OCI-LY3 (cell line): ENCODE measurements around the gene GRK1.

Source experiments
- CTCF ChIP-seq: fragments of 200-600, 300-600 bp; sonication (generic); IDR thresholded peaks from 2 replicates; pipeline ENCODE4 v1.5.1; 2014; ENCODE audit warnings: antibody characterized with exemption, low read length, low read depth
- EZH2phosphoT487 ChIP-seq: fragments of 200-600 bp; shearing (Covaris generic); IDR thresholded peaks from 2 replicates; pipeline ENCODE4 v1.6.1; 2018; ENCODE audit warnings: antibody characterized with exemption, mixed run types, low read depth

GRCh38 chr13:113635709-113636108 is 31.3 kb upstream of the GRK1 start:
- TF ChIP-seq CTCF (no peak), EZH2phosphoT487 (no peak)
